ENCODE measurements around the gene CORO2B.

The CORO2B gene

DNA sequence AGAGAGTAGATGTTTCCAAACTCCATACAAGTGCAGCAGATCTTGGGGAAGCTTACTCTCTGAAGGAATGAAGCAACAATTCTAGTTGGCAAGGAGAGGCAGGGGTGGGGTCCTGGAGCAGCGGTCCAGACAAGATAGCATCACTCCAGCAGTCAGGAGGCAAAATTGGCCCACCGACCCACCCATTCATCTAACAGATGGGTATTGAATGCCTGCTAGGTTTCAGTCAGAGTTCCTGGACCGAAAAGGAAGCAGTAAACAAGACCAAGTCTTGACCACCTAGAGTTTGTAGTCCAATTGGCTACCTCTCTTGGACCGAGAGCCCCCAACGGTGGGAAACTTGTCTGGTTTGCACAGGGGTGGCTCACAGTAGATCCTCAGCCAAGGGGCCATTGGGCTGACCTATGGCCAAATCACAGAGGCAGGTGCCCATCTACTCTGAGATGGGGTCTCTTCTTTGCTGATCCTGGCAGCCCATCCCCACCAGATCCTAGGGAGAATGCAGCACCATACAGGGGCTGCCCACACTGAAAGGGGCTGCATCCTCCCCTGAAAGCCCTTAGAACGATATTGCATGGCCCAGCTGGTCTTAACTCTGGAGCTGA lies 74.3 kb downstream of the CORO2B start:
- no peak for DNase-seq

DNA sequence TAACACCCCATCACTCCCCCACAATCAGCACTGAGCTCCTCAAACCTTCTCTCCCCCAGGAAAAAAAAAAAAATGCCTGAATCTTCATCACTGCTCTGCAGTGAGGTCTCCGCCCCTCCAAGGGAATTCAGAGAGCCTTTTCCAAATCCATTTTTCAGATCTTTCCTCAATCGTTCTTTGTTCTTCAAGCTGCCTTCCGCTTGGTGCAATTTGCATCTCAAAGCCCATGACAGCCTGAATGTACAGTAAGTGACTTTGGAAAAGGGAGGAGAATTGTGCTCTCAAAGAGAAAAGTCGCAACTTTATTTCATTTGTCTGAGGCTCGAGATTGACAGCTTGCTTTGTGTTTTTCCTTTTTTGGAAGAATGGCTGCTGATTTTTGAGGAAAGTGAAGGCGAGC lies 75.0 kb downstream of the CORO2B start:
- DNase-seq = no peak

- no peak for DNase-seq
These were observed 76.2 kb downstream of the CORO2B start for GRCh38 chr15:68654786-68655560.

DNA sequence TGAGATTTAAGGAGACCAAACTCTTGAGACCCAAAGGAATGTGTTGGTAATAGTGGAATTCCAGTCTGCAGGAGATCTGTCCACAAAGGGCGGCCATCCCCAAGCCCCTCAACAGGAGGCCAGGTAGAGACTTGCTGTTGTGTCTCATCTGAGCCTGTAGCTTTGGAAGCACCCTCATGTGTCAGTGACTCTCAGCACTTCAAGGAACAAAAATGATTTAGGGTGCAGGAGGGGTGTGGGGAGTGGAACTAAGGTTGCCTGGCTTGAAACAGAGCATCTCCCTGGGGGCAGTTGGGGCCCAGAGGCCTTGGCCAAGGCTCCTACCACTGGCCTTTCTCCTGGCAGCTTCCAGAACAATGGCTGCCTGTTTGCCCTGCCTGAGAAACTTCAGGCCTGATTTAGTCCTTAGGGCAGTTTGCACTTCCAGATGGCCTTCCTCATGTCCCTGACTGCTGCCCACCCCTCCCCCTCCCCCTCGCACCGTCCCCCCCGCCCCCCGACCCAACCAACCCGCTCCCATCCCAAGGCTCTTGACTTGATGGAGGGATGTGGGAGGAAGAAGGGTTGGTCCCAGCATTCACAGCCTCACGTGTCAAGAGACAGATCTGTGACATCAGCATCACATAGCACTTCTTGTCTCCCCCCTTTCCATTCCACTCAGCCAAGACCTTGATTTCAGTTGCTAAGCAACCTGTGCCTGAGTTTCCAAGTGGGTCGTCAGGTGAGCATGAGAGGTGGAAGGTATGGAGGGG lies 77.1 kb downstream of the CORO2B start:
- no peak for DNase-seq

GRCh38 chr15:68656438-68656739 lies 77.6 kb downstream of the CORO2B start:
- no peak for DNase-seq

- no peak for DNase-seq
These were observed 79.4 kb downstream of the CORO2B start for GRCh38 chr15:68658151-68658550.

DNA sequence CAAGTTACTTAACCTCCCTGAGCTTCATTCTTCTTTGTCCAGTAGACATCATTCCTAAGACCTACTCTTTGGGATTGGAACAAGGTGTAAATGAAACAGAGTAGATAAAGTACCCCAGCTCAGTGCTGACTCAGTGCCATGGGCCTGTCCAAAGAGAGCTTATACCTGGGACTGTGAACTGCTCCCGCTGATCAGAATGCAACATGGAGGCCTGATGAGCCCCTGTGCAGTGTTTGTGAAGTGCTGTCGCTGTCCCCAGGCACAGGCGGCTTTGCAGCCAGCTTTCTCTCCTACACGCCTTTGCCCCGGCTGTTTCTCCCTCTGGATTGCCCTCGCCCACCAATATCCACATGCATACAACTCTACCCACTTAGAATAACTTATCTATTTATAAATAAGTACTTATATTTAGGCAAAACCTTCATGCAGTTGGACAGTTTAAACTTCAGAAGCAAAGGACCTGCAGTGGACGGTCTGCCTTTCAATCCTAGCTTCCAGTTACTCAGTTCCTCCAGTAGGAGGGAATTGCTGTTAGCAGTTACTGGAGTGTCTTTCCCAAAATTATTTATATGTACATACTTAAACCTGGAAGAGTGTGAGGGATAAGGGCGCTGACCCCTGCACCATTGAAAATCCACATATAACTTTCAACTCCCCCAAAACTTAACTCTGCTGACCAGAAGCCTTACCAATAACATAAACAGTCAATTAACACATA lies 80.0 kb downstream of the CORO2B start:
- no peak for DNase-seq

DNA sequence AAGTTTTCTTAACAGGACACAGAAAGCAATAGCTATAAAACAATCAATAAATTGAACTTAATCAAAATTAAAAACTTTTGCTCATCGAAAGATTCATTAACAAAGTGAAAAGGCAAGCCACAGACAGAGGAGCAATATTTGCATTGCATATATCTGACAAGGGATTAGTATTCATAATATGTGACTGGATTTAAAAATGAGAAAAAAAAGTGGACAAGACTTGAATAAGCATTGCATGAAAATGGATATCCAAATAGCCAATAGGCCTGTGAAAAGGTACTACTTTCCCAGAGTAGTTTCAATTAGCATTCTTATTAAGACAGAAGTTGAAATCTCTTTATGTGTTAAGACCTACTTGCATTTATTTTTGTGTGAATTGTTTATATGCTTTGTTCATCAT lies 84.7 kb downstream of the CORO2B start:
- DNase-seq = no peak

DNA sequence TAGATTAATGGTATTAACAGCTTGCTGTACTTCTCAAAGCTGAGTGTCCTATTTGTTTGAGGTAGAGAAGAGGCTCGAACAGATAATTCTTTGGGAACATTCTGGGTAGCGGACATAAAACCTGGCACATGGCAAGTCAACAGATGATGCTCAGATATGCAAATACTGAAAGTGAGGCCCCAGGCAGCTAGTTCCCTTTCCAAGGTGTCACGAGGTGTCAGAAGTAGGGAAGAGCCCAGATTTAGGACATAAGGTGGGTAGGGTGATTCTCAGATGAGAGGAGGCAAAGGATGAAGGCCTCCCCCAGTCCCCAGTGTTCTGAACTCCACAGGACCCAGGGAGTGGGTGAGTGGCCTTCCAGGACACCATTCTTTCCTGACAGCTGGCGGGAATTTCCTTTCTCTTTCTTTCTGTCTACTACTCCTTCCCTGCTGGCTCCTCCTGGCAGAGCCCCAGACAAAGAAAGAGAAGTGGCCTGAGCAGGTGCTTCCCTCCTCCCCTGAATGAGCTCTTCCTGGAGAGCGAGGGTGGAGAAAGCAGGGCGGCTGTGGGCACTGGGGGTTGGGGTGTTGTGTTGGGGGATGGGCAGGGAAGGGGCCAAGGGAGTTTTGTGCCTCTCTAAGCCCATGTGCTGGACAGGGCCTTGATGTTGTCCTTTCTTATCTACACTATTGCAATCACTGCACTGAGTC lies 87.5 kb downstream of the CORO2B start:
- DNase-seq = no peak

DNA sequence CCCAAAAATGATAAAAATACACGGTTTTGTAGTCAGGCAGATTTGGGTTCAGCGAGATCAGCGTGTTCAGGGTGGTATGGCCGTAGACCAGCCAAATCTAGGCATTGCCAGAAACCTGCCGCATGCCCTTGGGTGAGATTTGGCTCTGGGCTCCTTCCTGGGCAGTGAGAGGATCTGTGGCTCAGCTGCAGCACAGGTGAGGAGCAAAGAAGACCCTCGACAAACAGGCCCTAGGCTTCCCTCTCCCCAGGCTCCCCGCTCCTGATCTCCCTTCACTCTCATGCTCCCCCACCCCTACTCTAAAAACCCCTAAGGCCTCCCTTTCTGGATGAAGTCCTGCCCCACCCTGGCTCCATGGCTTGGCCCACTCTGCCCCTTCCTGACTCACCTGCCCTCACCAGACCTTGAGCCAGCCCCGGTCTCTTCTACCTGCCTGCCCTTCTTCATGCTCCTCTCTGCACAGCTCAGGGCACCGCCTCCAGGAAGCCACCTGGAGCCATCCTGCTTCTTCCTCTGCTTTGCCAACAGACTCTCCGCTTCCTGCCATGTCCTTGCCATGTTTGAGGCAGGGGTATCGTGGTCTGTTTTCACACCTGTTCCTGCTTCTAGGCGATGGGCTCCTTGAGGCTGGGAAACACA lies 88.1 kb downstream of the CORO2B start:
- no peak for DNase-seq

GRCh38 chr15:68667800-68668625 lies 89.2 kb downstream of the CORO2B start:
- no peak for DNase-seq

GRCh38 chr15:68668926-68669600 lies 90.3 kb downstream of the CORO2B start:
- DNase-seq = no peak

GRCh38 chr15:68672251-68672650 lies 93.5 kb downstream of the CORO2B start:
- DNase-seq = no peak

DNA sequence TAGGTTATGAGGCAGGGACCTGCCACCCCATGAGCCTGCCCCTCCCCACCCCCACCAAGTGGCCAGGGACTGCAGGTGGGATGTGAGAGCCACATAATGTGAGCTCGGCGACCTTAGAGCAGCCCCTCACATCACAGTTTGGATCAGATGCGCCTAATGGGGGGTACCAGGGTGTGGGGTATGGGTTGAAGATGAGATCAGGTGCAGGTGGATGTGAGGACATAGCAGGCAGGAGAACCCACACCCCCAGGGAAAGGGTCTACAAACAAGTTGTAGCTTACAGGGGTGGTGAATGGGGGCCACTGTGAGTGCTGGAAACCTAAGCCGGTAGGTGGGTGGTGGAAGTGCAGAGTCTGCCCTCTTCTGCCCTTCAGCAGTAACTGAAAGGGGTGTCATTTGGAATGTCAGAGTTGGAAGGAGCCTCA lies 94.0 kb downstream of the CORO2B start:
- DNase-seq = no peak

- no peak for DNase-seq
These were observed 96.2 kb downstream of the CORO2B start for GRCh38 chr15:68674975-68675374.

DNA sequence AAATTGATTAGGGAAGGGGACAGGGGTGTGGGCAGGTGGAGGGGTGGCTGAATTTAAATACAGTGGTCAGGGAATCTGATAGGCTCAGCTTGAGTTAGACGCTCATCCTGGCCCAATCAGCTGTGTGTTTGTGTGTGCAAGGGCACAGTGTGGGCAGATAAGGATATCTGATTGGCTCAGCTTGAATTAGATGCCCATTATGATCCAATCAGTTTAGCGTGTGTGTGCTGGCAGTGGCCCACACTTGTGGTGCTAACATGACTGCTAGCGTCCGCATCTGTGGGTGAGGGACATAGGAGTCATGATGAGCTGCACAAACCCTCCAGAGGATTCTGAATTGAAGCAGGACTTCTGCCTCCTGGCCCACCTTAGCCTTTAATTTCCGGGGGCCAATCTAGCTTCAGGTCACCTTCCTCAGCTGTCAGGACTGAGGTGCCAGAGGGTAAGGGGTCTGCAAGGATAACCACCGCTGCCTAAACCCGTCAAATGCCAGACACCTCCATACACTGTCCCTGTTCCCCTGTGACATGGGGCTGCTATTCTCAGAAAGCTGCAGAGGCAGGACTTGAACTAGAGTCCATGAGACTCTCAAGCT lies 97.3 kb downstream of the CORO2B start:
- DNase-seq = no peak

DNA sequence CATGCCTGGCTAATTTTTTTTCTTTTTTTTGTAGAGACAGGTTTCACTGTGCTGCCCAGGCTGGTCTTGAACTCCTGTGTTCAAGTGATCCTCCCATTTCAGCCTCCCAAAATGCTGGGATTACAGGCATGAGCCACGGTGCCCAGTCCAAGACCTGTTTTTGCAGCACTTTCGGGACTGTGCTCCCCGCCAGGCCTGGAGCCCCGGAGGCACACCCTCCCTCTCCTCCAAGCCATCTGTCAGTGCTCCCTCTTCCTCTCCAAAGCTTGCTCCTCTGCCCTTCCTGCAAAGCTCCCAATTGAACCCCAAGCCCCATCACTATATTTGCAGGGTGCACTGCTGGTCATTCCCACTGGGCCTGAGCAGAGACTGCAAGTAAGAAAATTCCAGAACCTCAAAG lies 98.1 kb downstream of the CORO2B start:
- no peak for DNase-seq

GRCh38 chr15:68677996-68678395 lies 99.2 kb downstream of the CORO2B start:
- DNase-seq = no peak

DNA sequence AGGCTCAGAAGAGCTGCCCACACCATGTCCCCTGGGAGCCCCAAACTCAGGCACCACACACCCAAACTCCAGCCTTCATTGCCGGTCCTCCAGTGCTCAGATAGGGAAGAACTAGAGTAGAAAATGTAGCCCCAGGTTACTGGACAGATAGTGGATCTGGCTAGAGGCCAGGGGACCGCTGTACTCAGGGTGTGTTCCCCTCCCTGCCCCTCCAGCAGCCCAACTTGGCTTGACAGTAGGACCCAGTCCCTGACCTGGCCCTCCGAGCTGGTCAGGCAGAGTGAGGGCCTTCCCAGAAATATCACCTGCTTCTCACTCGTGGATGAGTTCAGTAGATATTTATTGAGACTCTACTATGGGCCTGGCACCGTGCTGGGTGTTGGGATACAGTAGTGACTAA lies 100.0 kb downstream of the CORO2B start:
- no peak for DNase-seq

- no peak for DNase-seq
These were observed 100.4 kb downstream of the CORO2B start for GRCh38 chr15:68679161-68679560.

All from activated naive CD4-positive, alpha-beta T cell (primary cell).